Stimulated activated effector memory CD8-positive, alpha-beta T cell treated with anti-CD3 and anti-CD28 coated beads, Interleukin-12 subunit alpha, Interleukin-12 subunit beta, amount 100 ng/mL, for 72 hours (primary cell): ENCODE measurements around the gene BTBD3.
A peak's percentile ranks its signal among the peaks of the same experiment; 100 is the strongest.

Experiments used
- ATAC-seq: fragments of 150-1000 bp; cut with Tn5 transposase; 2 replicates; pipeline ENCODE4 v1.10.0; 2021
- DNase-seq, 2 donors: peaks; one replicate each; pipeline ENCODE4 v3.0.0; 2021 to 2022; ENCODE audit warnings: low spot score in 2 of 2
- H3K27ac Mint-ChIP-seq: one replicate; pipeline ENCODE4 v1.8.0; 2022; ENCODE audit warnings: mild to moderate bottlenecking, mixed read lengths
- H3K36me3 Mint-ChIP-seq: one replicate; pipeline ENCODE4 v1.8.0; 2022; ENCODE audit warnings: mild to moderate bottlenecking, mixed read lengths
- H3K4me1 Mint-ChIP-seq: one replicate; pipeline ENCODE4 v1.8.0; 2022; ENCODE audit warnings: mixed read lengths
- H3K4me3 Mint-ChIP-seq: one replicate; pipeline ENCODE4 v1.8.0; 2022; ENCODE audit warnings: mild to moderate bottlenecking, mixed read lengths
- H3K9me3 Mint-ChIP-seq: one replicate; pipeline ENCODE4 v1.8.0; 2022; ENCODE audit warnings: mixed read lengths

BTBD3 gene

GRCh38 chr20:11905460-11906179, 12.1 kb upstream of the BTBD3 start:
- peaks cover 7% of the 10 kb centered on the region for H3K9me3 Mint-ChIP-seq
- no peak for DNase-seq
- no peak for ATAC-seq
- no peak overlapping the region for H3K4me3 Mint-ChIP-seq
- no peak overlapping the region for H3K27ac Mint-ChIP-seq
- no peaks in the 10 kb centered on the region for H3K4me1 Mint-ChIP-seq
- H3K36me3 Mint-ChIP-seq = no peaks in the 10 kb centered on the region

GRCh38 chr20:11906626-11907480, 10.8 kb upstream of the BTBD3 start:
- no peak overlapping the region for H3K4me3 Mint-ChIP-seq
- no peaks in the 10 kb centered on the region for H3K4me1 Mint-ChIP-seq
- DNase-seq = no peak
- H3K27ac Mint-ChIP-seq = no peak overlapping the region
- no peaks in the 10 kb centered on the region for H3K36me3 Mint-ChIP-seq
- peaks cover 7% of the 10 kb centered on the region for H3K9me3 Mint-ChIP-seq
- ATAC-seq = no peak

- no peak overlapping the region for H3K27ac Mint-ChIP-seq
- no peak overlapping the region for H3K4me3 Mint-ChIP-seq
- no peaks in the 10 kb centered on the region for H3K4me1 Mint-ChIP-seq
- peaks cover 7% of the 10 kb centered on the region for H3K9me3 Mint-ChIP-seq
- H3K36me3 Mint-ChIP-seq = no peaks in the 10 kb centered on the region
- DNase-seq (no peak), ATAC-seq (no peak)
Observed at GRCh38 chr20:11907621-11908020, 10.1 kb upstream of the BTBD3 start.

GRCh38 chr20:11912013-11912658, 5.6 kb upstream of the BTBD3 start:
- H3K4me3 Mint-ChIP-seq = no peak overlapping the region
- H3K36me3 Mint-ChIP-seq = no peaks in the 10 kb centered on the region
- DNase-seq = no peak
- peaks cover 8% of the 10 kb centered on the region for H3K9me3 Mint-ChIP-seq
- H3K27ac Mint-ChIP-seq = no peak overlapping the region
- H3K4me1 Mint-ChIP-seq = no peaks in the 10 kb centered on the region
- no peak for ATAC-seq

- Mint-ChIP-seq H3K4me3 (no peak overlapping the region), H3K36me3 (no peaks in the 10 kb centered on the region), H3K4me1 (no peaks in the 10 kb centered on the region), H3K9me3 (peaks cover 4% of the 10 kb centered on the region), H3K27ac (no peak overlapping the region)
- ATAC-seq = no peak
- DNase-seq = no peak
Observed at GRCh38 chr20:11912659-11913415, 4.9 kb upstream of the BTBD3 start.

GRCh38 chr20:11918391-11918845, 725 bp downstream of the BTBD3 start:
- Mint-ChIP-seq H3K9me3 (peaks cover 7% of the 10 kb centered on the region), H3K27ac (no peak overlapping the region), H3K36me3 (no peaks in the 10 kb centered on the region), H3K4me1 (no peaks in the 10 kb centered on the region), H3K4me3 (no peak overlapping the region)
- DNase-seq = no peak
- ATAC-seq = no peak

GRCh38 chr20:11918981-11919380, 1.3 kb downstream of the BTBD3 start:
- no peak overlapping the region for H3K27ac Mint-ChIP-seq

GRCh38 chr20:11919581-11919980, 1.9 kb downstream of the BTBD3 start:
- DNase-seq = no peak
- Mint-ChIP-seq H3K4me1 (no peaks in the 10 kb centered on the region), H3K36me3 (no peaks in the 10 kb centered on the region), H3K4me3 (no peak overlapping the region), H3K9me3 (peaks cover 5% of the 10 kb centered on the region), H3K27ac (no peak overlapping the region)
- ATAC-seq = no peak

More at GRCh38 chr20:11918981-11919380, 1.3 kb downstream of the BTBD3 start:
- Mint-ChIP-seq H3K4me1 (no peaks in the 10 kb centered on the region), H3K9me3 (peaks cover 5% of the 10 kb centered on the region), H3K4me3 (no peak overlapping the region), H3K36me3 (no peaks in the 10 kb centered on the region)
- DNase-seq (no peak), ATAC-seq (no peak)

GRCh38 chr20:11920083-11920482, 2.4 kb downstream of the BTBD3 start:
- no peaks in the 10 kb centered on the region for H3K36me3 Mint-ChIP-seq
- no peak overlapping the region for H3K27ac Mint-ChIP-seq
- no peak overlapping the region for H3K4me3 Mint-ChIP-seq
- H3K4me1 Mint-ChIP-seq = no peaks in the 10 kb centered on the region
- ATAC-seq (no peak), DNase-seq (no peak)
- peaks cover 5% of the 10 kb centered on the region for H3K9me3 Mint-ChIP-seq

GRCh38 chr20:11921321-11921720, 3.6 kb downstream of the BTBD3 start:
- ATAC-seq (no peak), DNase-seq (no peak)
- Mint-ChIP-seq H3K4me1 (no peaks in the 10 kb centered on the region), H3K27ac (no peak overlapping the region), H3K9me3 (peaks cover 5% of the 10 kb centered on the region), H3K36me3 (no peaks in the 10 kb centered on the region), H3K4me3 (no peak overlapping the region)

- DNase-seq = no peak
- peaks cover 5% of the 10 kb centered on the region for H3K9me3 Mint-ChIP-seq
- H3K27ac Mint-ChIP-seq = no peak overlapping the region
- H3K36me3 Mint-ChIP-seq = no peaks in the 10 kb centered on the region
- H3K4me1 Mint-ChIP-seq = no peaks in the 10 kb centered on the region
- no peak overlapping the region for H3K4me3 Mint-ChIP-seq
- no peak for ATAC-seq
Observed at GRCh38 chr20:11922561-11922960, 4.9 kb downstream of the BTBD3 start.

- H3K9me3 Mint-ChIP-seq = peaks cover 9% of the 10 kb centered on the region
- DNase-seq (no peak), ATAC-seq (peak; percentile 11)
- no peaks in the 10 kb centered on the region for H3K36me3 Mint-ChIP-seq
- H3K4me1 Mint-ChIP-seq = no peaks in the 10 kb centered on the region
- no peak overlapping the region for H3K27ac Mint-ChIP-seq
- no peak overlapping the region for H3K4me3 Mint-ChIP-seq
Observed at GRCh38 chr20:11924923-11925322, 7.2 kb downstream of the BTBD3 start.

- Mint-ChIP-seq H3K9me3 (peaks cover 9% of the 10 kb centered on the region), H3K27ac (no peak overlapping the region), H3K36me3 (no peaks in the 10 kb centered on the region), H3K4me1 (no peaks in the 10 kb centered on the region), H3K4me3 (no peak overlapping the region)
- ATAC-seq = no peak
- DNase-seq = no peak
Observed at GRCh38 chr20:11926292-11926998, 8.8 kb downstream of the BTBD3 start.

GRCh38 chr20:11929947-11930346, 12.3 kb downstream of the BTBD3 start:
- H3K9me3 Mint-ChIP-seq = peaks cover 8% of the 10 kb centered on the region
- no peaks in the 10 kb centered on the region for H3K4me1 Mint-ChIP-seq
- H3K4me3 Mint-ChIP-seq = no peak overlapping the region
- no peaks in the 10 kb centered on the region for H3K36me3 Mint-ChIP-seq
- no peak overlapping the region for H3K27ac Mint-ChIP-seq
- ATAC-seq = no peak
- no peak for DNase-seq
